GM18951 (cell line): ENCODE data around the gene RUFY3.
"Not testable (repeated sequence)": the region's sequence is repeated elsewhere in the genome, so short reads cannot be mapped to it uniquely, and the experiment has no call there.

Source experiments
- POLR2A ChIP-seq: IDR thresholded peaks from 4 replicates; pipeline ENCODE4 v1.6.1; 2011; ENCODE audit warnings: mild to moderate bottlenecking; ENCODE audit not compliant: insufficient read length, insufficient read depth; ENCODE audit errors: extremely low read depth
- in situ Hi-C: fragments of 300-500 bp; cut with MboI; formaldehyde crosslinking; loops from one replicate; pipeline ENCODE4 v1.12.0; 2022; ENCODE audit warnings: low sequenced_read_pairs, mixed read lengths, inconsistent platforms; ENCODE audit not compliant: unreplicated experiment

The RUFY3 gene, protein sequence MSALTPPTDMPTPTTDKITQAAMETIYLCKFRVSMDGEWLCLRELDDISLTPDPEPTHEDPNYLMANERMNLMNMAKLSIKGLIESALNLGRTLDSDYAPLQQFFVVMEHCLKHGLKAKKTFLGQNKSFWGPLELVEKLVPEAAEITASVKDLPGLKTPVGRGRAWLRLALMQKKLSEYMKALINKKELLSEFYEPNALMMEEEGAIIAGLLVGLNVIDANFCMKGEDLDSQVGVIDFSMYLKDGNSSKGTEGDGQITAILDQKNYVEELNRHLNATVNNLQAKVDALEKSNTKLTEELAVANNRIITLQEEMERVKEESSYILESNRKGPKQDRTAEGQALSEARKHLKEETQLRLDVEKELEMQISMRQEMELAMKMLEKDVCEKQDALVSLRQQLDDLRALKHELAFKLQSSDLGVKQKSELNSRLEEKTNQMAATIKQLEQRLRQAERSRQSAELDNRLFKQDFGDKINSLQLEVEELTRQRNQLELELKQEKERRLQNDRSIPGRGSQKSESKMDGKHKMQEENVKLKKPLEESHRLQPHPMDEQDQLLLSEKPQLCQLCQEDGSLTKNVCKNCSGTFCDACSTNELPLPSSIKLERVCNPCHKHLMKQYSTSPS

DNA sequence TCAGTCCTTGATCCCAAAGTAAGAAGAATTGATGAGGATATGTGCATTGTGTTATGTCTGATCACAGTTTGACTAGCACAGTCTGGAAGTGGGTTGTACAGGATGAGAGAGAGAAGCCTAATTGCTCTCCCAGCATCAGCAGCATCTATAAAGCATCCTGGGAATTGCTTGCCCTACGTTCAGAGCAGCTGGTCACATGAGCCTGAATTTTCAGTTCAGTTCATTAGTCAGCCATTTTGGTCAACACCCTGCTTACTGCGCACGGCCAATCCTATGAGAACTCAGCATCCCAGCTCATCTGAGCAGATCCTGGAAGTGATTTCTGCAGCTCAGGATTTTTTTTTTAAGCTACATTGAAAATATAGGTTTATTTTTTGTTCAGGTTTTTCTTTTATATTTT lies at the start of gene RUFY3:
Gene RUFY3 (plus strand): TSS at position 218 of the 400 bp plus-strand sequence. CDS start 610 bp downstream, outside the sequence.
- in situ Hi-C loops, result no loop called here
- TF ChIP-seq POLR2A, result no peak

DNA sequence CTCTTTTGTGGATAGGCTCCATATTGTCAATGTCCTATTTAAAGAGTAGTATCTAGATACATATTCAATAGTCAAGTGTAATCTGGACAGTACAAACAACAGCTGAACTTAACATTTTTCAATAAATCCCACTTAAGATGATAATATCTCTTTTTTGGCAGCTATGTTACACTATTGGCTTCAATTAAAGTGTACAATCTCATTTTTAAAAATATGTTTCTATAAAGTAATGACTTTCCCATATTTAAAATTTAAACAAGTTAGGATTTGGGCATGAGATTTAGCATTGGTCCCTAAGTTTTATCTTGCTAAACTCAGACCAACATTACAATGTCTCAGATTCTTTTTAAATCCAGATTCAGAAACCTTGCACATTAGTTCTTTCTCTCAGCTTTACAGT lies 47.6 kb upstream of the RUFY3 start:
- in situ Hi-C loops, result no loop called here
- TF ChIP-seq POLR2A, result no peak

DNA sequence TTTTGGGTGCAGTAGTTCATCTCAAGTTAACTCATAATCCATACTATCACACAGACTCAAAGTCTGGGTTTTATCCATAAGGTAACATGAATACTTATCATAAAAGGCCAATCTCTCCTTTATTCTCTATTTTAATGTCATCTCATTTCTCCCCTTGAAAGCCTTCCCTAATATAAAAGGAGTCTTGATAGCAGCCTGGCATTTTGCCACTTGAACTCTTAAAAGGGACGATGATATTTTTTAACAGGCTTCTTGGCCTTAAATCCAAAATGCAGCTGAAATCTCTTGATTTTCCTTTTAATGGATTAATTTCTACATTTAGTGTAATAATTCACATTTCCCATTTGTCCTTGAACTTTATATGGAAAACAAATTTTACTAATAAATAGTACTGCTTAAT lies 47.0 kb upstream of the RUFY3 start:
- in situ Hi-C loops, result no loop called here
- no peak for TF ChIP-seq POLR2A

DNA sequence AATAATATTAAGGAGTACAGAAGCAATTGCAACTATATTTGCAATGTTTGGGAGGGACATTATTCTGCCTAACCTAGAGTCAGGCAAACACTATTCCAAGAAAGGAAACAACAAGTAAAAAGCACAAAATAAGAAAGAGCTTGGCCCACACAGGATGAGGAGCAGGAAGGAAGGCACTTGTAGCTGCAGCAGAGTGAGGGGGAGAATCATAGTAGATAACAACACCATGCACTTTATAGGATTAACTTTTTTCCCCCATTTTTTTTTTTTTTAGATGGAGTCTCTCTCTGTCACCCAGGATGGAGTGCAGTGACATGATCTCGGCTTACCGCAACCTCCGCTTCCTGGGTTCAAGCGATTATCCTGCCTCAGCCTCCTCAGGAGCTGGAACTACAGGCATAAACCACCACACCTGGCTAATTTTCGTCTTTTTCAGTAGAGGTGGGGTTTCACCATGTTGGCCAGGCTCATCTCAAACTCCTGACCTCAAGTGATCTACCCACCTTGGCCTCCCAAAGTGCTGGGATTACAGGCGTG lies 45.1 kb upstream of the RUFY3 start:
- no peak for TF ChIP-seq POLR2A
- in situ Hi-C loops, result no loop called here

DNA sequence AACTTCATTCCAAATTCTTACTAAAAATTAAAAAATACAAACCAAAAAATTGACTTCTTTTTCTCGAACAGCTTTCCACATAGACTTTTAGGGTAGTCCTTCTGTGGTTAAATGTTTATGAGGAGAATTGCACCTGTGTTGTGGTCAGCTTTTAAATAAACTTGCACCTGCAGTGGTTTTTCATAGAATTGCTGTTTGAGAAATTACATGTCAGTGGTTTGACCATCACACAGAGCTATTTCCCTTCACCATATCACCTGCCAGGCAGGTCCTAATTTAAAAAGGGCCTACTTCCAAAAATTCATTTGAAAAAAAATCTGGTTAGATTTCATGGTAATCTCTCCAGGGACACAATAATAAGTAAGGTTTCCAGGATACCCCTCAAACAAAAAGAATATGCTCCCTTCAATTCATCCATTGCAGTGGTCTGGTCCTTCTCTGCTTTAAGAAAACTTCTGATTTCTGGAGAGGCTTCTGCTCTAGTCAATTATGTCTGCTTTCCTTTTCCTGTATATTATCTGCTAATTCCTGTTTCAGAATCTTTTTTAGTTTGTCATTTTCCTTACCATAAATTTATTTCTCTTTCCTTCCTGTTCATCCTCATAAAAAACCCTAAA lies 43.3 kb upstream of the RUFY3 start:
- in situ Hi-C loops, result no loop called here
- no peak for TF ChIP-seq POLR2A

DNA sequence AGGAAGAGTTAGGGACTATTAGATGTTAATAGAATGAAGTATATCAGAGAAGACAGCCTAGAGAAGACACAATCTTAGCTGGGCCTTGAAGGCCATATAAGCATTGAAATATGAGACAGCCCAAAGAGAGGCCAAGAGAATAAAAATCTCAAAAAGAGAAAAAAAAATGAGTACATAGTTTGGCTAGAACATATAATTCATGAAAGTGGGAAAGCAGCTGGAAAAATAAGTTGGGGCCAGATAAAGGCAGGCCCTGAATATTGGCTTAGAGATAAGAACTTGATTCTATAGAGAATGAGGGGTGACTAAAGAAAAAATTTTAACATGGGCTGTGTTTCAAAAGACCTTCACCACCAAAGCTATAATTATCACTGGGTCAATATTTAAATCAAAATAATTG lies 40.8 kb upstream of the RUFY3 start:
- no peak for TF ChIP-seq POLR2A
- in situ Hi-C loops, result no loop called here

DNA sequence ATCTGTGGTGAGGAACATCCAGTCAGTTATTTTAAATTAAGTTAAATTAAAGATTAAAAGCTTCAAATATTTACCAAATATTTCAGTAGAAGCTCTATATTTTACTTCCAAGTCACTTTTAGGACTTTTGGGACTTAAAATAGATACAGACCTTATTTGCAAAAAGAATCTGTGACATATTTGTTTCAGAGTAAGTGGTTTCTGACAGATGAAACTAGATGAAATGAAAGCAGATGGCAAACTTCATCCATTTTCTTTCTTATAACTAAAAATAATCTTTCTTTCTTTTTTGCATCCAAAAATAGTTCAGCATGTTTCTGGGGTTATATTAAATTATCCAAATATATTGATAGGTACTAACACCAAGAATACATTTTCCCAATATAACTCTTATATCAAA lies 40.1 kb upstream of the RUFY3 start:
- TF ChIP-seq POLR2A, result no peak
- in situ Hi-C loops, result no loop called here

DNA sequence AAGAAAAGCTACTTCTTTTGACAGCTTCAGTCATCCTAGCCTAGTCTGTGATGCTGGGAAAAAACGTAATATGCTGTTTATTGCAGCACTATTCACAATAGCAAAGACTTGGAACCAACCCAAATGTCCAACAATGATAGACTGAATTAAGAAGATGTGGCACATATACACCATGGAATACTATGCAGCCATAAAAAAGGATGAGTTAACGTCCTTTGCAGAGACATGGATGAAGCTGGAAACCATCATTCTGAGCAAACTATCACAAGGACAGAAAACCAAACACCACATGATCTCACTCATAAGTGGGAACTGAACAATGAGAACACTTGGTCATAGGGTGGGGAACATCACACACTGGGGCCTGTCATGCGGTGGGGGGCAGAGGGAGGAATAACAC lies 39.6 kb upstream of the RUFY3 start:
- in situ Hi-C loops, result not testable (repeated sequence)

DNA sequence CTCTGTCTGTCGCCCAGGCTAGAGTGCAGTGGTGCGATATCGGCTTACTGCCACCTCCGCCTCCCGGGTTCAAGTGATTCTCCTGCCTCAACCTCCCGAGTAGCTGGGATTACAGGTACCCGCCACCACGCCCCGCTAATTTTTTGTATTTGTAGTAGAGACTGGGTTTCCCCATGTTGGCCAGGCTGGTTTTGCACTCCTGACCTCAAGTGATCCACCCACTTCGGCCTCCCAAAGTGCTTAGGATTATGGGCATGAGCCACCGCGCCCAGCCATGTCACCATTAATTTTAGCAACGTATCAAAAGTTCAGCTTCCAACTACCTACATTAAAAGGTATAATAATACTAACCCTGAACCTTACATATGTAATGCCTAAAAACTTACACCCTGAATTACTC lies 34.4 kb upstream of the RUFY3 start:
- no peak for TF ChIP-seq POLR2A
- in situ Hi-C loops, result no loop called here

DNA sequence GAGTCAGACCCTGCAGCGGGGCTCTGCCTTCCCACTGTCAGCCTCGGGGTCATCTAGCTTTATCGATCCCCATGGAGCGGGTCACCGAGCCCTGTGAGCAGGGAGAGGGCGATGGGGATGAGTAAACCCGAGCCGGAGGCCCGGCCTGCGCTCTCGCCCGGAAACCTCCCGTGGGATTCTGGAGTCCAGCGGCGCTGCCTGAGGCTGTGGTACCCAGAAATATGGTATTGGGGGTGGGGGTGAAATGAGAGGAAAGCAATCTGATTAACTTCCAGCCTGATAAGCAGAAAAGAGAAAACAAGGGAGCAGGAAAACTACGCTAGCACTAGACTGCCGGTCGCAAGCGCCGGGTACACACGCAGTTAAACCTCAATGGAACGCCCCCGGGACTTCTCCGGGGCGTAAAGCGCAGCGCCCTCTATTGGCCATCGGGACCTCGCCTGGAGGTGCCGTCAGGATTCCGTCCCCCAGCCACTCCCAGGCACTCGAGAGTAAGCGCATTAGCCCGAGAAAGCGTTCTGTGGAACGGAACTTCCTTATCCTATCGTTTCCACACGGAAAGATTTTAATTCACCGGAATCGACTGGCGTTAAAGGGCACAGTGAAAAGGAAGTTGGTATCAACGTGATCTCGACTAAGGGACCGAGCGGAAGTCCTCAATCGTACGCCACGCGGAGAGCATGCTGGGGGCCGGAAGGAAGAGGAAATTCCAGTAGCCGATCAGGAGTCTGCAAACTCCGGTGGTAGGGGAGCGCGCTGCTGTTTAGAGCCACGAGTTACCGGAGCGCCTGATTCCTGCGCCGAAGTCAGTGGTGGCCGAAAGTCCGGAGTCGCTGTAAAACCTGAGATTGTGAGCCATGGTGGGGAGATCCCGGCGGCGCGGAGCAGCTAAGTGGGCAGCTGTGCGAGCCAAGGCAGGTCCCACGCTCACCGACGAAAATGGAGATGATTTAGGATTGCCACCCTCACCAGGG lies 33.7 kb upstream of the RUFY3 start, which contains the start of gene UTP3:
Gene UTP3 (plus strand): TSS at position 712 of the 974 bp plus-strand sequence. CDS start 146 bp downstream, at position 858.
- in situ Hi-C loops, result no loop called here

DNA sequence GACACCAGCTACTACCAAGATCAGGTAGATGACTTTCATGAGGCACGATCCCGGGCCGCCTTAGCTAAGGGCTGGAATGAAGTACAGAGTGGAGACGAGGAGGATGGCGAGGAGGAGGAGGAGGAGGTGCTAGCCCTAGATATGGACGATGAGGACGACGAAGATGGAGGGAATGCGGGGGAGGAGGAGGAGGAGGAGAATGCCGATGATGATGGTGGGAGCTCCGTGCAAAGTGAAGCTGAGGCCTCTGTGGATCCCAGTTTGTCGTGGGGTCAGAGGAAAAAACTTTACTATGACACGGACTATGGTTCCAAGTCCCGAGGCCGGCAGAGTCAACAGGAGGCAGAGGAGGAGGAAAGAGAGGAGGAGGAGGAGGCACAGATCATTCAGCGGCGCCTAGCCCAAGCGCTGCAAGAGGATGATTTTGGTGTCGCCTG lies 33.0 kb upstream of the RUFY3 start:
- TF ChIP-seq POLR2A, result no peak
- in situ Hi-C loops, result no loop called here

More for the DNA sequence above, 33.7 kb upstream of the RUFY3 start, which contains the start of gene UTP3:
- TF ChIP-seq POLR2A, result peak; percentile 86

DNA sequence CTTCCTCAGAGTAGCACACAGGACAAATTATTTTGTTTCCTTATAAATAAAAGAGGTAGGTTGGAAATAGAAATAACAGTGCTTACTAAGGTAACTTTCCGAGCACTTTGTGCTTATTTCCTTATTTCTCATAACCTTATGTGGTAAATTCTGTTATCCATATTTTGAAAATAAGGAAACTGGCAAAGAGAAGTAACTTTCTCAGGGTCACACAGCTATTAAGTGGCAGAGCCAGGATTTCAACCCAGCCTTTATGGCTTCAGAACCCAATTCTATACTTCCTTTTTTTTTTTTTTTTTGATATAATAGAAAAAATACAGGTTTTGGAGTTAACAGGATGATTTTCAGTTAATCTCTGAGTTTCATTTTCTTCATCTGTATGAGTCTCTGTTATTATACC lies 30.1 kb upstream of the RUFY3 start:
- no peak for TF ChIP-seq POLR2A
- in situ Hi-C loops, result no loop called here

DNA sequence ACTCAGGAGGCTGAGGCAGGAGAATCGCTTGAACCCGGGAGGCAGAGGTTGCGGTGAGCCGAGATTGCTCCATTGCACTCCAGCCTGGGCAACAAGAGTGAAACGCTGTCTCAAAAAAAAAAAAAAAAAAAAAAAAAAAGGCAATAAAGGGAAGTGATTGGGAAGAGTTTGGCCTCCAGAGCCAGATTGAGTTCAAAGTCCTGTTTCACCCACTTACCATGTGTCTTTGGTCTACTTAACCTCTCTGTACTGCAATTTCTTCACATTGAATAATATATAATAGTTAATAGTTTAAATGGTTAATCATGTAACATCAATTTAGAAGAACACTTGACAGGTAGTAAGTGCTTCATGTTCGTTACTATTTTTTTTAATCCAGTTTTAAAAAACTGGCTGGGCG lies 27.1 kb upstream of the RUFY3 start:
- in situ Hi-C loops, result not testable (repeated sequence)

DNA sequence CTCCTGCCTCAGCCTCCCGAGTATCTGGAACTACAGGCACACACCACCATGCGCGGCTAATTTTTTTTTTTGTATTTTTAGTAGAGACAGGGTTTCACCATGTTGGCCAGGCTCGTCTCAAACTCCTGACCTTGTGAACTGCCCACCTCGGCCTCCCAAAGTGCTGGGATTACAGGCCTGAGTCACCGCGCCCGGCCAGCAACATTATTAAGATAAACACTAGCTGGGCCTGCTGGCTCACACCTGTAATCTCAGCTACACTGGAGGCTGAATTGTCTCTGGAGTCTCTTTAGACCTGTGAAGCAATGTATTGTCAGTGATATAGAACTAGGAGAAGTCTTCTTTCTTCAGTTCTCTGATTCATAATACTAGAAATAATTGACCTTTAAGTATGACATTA lies 23.3 kb upstream of the RUFY3 start:
- in situ Hi-C loops, result not testable (repeated sequence)
